ENCODE data around the gene DERA.

The DERA gene

GRCh38 chr12:15910864-15911721 is at the start of gene DERA:
TSS of gene DERA (plus strand) at chr12:15911332. CDS start at chr12:15911384, 52 bp downstream.
- H3K9ac ChIP-seq: peak within 1 kb of the TSS; percentile 82
- TF ChIP-seq CTCF (conservative IDR thresholded peaks at IDR 0.05; ENCODE audit: low read depth, low read length): no peak
- H3K4me1 ChIP-seq (ENCODE audit: low read depth, poor library complexity, severe bottlenecking): peaks cover 10% of the 10 kb centered on the region
- peak within 1 kb of the TSS; percentile 93 for H3K4me2 ChIP-seq
- no peaks in the 10 kb centered on the region for H4K20me1 ChIP-seq (ENCODE audit: insufficient read depth)
- H3K27me3 ChIP-seq (ENCODE audit: insufficient read depth, low read depth): no peaks in the 10 kb centered on the region
- H3K27ac ChIP-seq: peak within 1 kb of the TSS; percentile 69
- no peak within 1 kb of the TSS for H3K4me3 ChIP-seq (IDR thresholded peaks at IDR 0.05; ENCODE audit: insufficient read depth, low read depth, low read length)
- H3K79me2 ChIP-seq (ENCODE audit: insufficient read depth, low read depth): no peaks in the 10 kb centered on the region
- H2AFZ ChIP-seq (ENCODE audit: low read depth): peak within 1 kb of the TSS; percentile 94
- H3K36me3 ChIP-seq (ENCODE audit: insufficient read depth): no peaks in the 10 kb centered on the region

DNA sequence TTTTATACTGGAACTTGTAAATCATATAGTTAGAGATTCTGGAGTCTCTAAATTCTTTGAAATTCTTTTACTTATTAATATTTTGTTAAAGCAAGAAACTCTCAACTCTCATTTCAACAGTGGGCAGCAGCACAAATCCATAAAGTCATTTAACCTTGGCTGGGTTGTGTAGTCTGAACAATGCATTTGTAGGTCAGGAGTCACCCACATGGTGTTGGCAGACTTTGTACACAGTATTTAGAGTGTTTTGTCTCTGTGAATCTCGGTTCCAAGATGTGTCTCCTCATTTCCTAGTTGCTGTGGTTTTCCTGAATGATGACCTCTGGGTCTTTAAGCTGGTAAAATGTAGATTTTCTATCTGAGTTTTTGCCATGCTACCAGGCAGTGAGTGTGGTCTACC is 49.7 kb upstream of the DERA start:
- H3K36me3 ChIP-seq (ENCODE audit: insufficient read depth): no peaks in the 10 kb centered on the region
- no peak overlapping the region for H3K27ac ChIP-seq
- H3K79me2 ChIP-seq (ENCODE audit: insufficient read depth, low read depth): no peaks in the 10 kb centered on the region
- H3K27me3 ChIP-seq (ENCODE audit: insufficient read depth, low read depth): no peaks in the 10 kb centered on the region
- no peak overlapping the region for H3K9ac ChIP-seq
- H3K4me2 ChIP-seq: no peak overlapping the region
- no peak overlapping the region for H3K4me3 ChIP-seq (IDR thresholded peaks at IDR 0.05; ENCODE audit: insufficient read depth, low read depth, low read length)
- no peak overlapping the region for H2AFZ ChIP-seq (ENCODE audit: low read depth)
- TF ChIP-seq CTCF (conservative IDR thresholded peaks at IDR 0.05; ENCODE audit: low read depth, low read length): no peak
- H4K20me1 ChIP-seq (ENCODE audit: insufficient read depth): no peaks in the 10 kb centered on the region
- H3K4me1 ChIP-seq (ENCODE audit: low read depth, poor library complexity, severe bottlenecking): no peaks in the 10 kb centered on the region

DNA sequence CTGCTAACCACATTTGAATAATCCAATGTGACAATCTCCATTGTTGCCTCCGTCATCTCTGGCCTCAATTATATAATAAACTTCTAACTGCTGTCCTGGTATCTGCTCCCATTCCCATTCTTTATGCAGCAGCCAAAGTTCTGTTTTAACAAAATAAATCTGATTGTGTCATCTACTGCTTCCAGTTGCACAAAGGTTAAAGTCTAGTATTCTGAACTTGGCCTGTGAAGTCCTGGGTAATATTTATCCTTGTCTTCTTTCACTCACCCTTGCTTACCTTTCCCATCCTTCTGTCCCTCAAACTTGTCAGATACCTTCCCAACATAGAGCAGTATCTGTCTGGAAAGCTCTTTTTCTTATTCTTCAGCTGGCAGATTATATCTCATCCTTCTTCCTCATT is 48.3 kb upstream of the DERA start:
- Histone ChIP-seq H3K27me3 (ENCODE audit: insufficient read depth, low read depth) (no peaks in the 10 kb centered on the region), H2AFZ (ENCODE audit: low read depth) (no peak overlapping the region), H3K4me2 (no peak overlapping the region), H3K79me2 (ENCODE audit: insufficient read depth, low read depth) (no peaks in the 10 kb centered on the region), H3K4me1 (ENCODE audit: low read depth, poor library complexity, severe bottlenecking) (no peaks in the 10 kb centered on the region), H3K4me3 (IDR thresholded peaks at IDR 0.05; ENCODE audit: insufficient read depth, low read depth, low read length) (no peak overlapping the region), H3K36me3 (ENCODE audit: insufficient read depth) (no peaks in the 10 kb centered on the region), H3K27ac (no peak overlapping the region), H4K20me1 (ENCODE audit: insufficient read depth) (no peaks in the 10 kb centered on the region), H3K9ac (no peak overlapping the region)
- no peak for TF ChIP-seq CTCF (conservative IDR thresholded peaks at IDR 0.05; ENCODE audit: low read depth, low read length)

DNA sequence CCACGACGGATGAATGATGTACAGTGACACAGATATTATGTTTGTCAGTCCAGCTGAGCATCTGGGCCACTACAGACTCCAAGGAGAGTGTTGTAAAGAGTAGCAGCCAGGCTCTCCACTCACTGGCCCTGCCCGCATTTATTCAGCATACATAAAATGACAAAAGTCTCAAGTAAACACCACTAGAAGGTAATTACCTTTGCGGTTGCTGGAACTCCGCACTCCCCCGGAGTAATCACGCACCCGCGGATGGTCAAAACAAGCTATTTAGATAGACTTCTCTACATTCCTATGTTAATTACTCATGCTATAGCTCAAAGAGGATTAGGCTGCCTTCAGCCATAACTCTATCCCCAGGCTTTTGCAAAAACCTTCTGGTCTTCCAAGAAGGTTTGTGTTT is 47.8 kb upstream of the DERA start:
- H3K4me3 ChIP-seq (IDR thresholded peaks at IDR 0.05; ENCODE audit: insufficient read depth, low read depth, low read length): no peak overlapping the region
- no peak overlapping the region for H2AFZ ChIP-seq (ENCODE audit: low read depth)
- H3K79me2 ChIP-seq (ENCODE audit: insufficient read depth, low read depth): no peaks in the 10 kb centered on the region
- H3K9ac ChIP-seq: no peak overlapping the region
- H3K36me3 ChIP-seq (ENCODE audit: insufficient read depth): no peaks in the 10 kb centered on the region
- no peak for TF ChIP-seq CTCF (conservative IDR thresholded peaks at IDR 0.05; ENCODE audit: low read depth, low read length)
- no peaks in the 10 kb centered on the region for H3K27me3 ChIP-seq (ENCODE audit: insufficient read depth, low read depth)
- H4K20me1 ChIP-seq (ENCODE audit: insufficient read depth): no peaks in the 10 kb centered on the region
- H3K4me2 ChIP-seq: no peak overlapping the region
- H3K27ac ChIP-seq: no peak overlapping the region
- no peaks in the 10 kb centered on the region for H3K4me1 ChIP-seq (ENCODE audit: low read depth, poor library complexity, severe bottlenecking)

All from KMS-11 (cell line).